Measurements from ENCODE around the gene CCDC15. TPM values are rescaled to one million over a fixed set of nuclear protein-coding genes. Genes with fewer than 3 reads are reported as not detected.
A peak's percentile ranks its signal among the peaks of the same experiment; 100 is the strongest.

The CCDC15 gene
- total RNA-seq, 5 donors from 2014 or later (not counting 1 experiment from before 2014, with no cell fraction given): 1.4 to 3.4 (median 2.1) TPM

DNA sequence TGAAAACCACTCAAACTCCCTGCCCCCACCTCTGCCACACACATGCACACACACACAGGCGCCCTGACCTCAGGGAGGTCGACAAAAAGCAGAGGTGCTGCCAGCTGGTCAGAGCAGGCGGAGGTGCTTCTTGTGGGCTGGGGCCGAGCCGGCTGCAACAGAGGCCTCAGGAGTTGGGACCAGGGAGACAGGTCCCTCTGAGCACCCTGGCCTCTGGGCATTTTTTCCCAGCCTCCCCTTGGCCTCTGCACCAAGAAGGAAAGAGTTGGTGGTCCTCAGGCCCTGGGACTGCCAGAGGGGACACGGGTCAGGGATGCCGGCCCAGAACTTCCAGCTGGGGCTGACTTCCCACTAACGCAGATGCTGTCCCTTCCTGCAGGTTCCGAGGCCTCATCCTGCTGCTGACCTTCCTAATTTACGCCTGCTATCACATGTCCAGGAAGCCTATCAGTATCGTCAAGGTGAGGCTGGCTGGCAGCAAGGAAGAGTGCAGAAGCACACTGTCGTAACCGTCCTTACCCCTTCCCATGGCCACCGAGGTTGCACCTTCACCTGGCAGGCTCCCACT, 122.5 kb downstream of the CCDC15 start:
- no peak overlapping the region for H3K4me3 ChIP-seq (ENCODE audit: control insufficient read depth in 1 of 2, extremely low read depth in 1 of 2, low read length in 1 of 2)
- no peaks in the 10 kb centered on the region for H3K4me1 Mint-ChIP-seq
- H3K27ac Mint-ChIP-seq: no peak overlapping the region
- no peaks in the 10 kb centered on the region for H3K36me3 ChIP-seq (ENCODE audit: control insufficient read depth in 2 of 2, extremely low read depth in 1 of 2, insufficient read depth in 1 of 2, low read length in 1 of 2)
- ATAC-seq (replicated peaks in 1 of 4) (no peak), DNase-seq (no peak)
- ChIA-PET POLR2A (no interaction called here), CTCF (no interaction called here)
- peaks cover 15 to 31% of the 10 kb centered on the region in 2 donors for H3K27me3 Mint-ChIP-seq
- H3K36me3 Mint-ChIP-seq: no peaks in the 10 kb centered on the region
- H3K27ac ChIP-seq (ENCODE audit: low read length): no peak overlapping the region
- no peaks in the 10 kb centered on the region for H3K9me3 Mint-ChIP-seq
- 86% methylated on average over 13 of the region's 14 CpGs for WGBS (ENCODE audit: insufficient coverage)
- peaks cover 0 to 52% of the 10 kb centered on the region in 2 experiments for H3K27me3 ChIP-seq (replicated peaks in 1 of 2; ENCODE audit: control insufficient read depth in 2 of 2, extremely low read depth in 1 of 2, insufficient read depth in 2 of 2, low read length in 1 of 2)
- no peaks in the 10 kb centered on the region for H3K4me1 ChIP-seq (ENCODE audit: control insufficient read depth in 1 of 2, extremely low read depth in 1 of 2, insufficient read depth in 2 of 2, low read length in 2 of 2)
- no peak overlapping the region for H3K4me3 Mint-ChIP-seq
- no peaks in the 10 kb centered on the region for H3K9me3 ChIP-seq

DNA sequence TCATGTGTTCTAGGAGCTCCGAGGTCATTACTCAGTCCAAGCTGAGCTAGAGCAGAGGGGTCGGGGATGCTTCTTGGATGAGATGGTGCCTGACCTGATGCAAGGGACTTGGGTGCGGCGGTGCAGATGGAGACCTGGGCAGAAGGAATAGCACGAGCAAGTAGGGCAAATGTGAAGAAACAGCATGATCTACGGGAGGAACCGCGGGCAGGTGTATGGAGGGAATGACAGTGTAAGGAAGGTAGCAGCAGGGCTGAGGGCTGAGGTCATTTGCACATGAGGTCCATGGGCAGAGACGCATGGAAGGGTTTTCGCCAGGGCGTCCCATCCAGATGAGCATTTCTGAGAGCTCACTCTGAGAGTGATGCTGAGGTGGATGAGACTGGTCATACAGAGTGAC, 124.0 kb downstream of the CCDC15 start:
- Mint-ChIP-seq H3K27ac (no peak overlapping the region), H3K27me3 (peaks cover 6 to 29% of the 10 kb centered on the region in 2 donors), H3K36me3 (no peaks in the 10 kb centered on the region), H3K4me1 (no peaks in the 10 kb centered on the region), H3K9me3 (no peaks in the 10 kb centered on the region), H3K4me3 (no peak overlapping the region)
- ChIA-PET CTCF (no interaction called here), POLR2A (no interaction called here)
- Histone ChIP-seq H3K4me1 (ENCODE audit: control insufficient read depth in 1 of 2, extremely low read depth in 1 of 2, insufficient read depth in 2 of 2, low read length in 2 of 2) (no peaks in the 10 kb centered on the region), H3K27me3 (replicated peaks in 1 of 2; ENCODE audit: control insufficient read depth in 2 of 2, extremely low read depth in 1 of 2, insufficient read depth in 2 of 2, low read length in 1 of 2) (peaks cover 0 to 48% of the 10 kb centered on the region in 2 experiments), H3K27ac (ENCODE audit: low read length) (no peak overlapping the region), H3K9me3 (no peaks in the 10 kb centered on the region), H3K4me3 (ENCODE audit: control insufficient read depth in 1 of 2, extremely low read depth in 1 of 2, low read length in 1 of 2) (no peak overlapping the region), H3K36me3 (ENCODE audit: control insufficient read depth in 2 of 2, extremely low read depth in 1 of 2, insufficient read depth in 1 of 2, low read length in 1 of 2) (no peaks in the 10 kb centered on the region)
- 94% methylated on average over 10 of the region's 11 CpGs for WGBS (ENCODE audit: insufficient coverage)
- no peak for DNase-seq
- ATAC-seq (replicated peaks in 1 of 4): no peak

DNA sequence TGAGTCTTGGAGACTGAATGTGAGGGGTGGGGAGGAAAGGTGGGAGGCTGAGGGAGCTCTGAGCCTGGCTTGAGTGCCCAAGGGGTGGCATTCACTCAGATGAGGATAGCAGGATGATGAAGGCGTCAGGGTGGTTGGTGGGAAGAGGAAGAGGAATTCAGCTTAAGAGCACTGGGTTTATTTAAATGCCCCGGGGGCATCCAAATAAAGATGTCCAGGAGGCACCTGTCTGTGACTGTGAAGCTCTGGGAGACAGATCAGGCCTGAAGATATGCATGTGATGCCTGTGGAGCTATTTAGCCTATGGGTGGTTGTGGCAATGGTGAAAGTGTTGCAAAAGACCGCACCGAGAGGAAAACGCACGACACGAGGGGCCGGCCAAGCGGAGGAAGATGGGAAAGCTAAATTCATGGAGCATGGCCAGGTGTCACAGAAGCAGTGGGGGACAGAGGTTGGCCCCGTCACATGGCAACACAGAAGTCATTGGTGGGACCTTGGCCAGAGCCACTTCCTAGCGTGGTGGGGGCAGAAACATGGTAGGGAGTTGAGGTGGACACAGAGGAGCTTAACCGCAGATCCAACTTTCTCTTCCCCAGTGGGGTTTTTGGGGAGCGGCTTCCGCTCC, 124.6 kb downstream of the CCDC15 start:
- DNase-seq: no peak
- ChIA-PET POLR2A (no interaction called here), CTCF (no interaction called here)
- Histone ChIP-seq H3K4me1 (ENCODE audit: control insufficient read depth in 1 of 2, extremely low read depth in 1 of 2, insufficient read depth in 2 of 2, low read length in 2 of 2) (no peaks in the 10 kb centered on the region), H3K36me3 (ENCODE audit: control insufficient read depth in 2 of 2, extremely low read depth in 1 of 2, insufficient read depth in 1 of 2, low read length in 1 of 2) (no peaks in the 10 kb centered on the region), H3K4me3 (ENCODE audit: control insufficient read depth in 1 of 2, extremely low read depth in 1 of 2, low read length in 1 of 2) (no peak overlapping the region), H3K27me3 (replicated peaks in 1 of 2; ENCODE audit: control insufficient read depth in 2 of 2, extremely low read depth in 1 of 2, insufficient read depth in 2 of 2, low read length in 1 of 2) (peaks cover 0 to 43% of the 10 kb centered on the region in 2 experiments), H3K9me3 (no peaks in the 10 kb centered on the region), H3K27ac (ENCODE audit: low read length) (no peak overlapping the region)
- ATAC-seq (replicated peaks in 1 of 4): no peak
- no peaks in the 10 kb centered on the region for H3K36me3 Mint-ChIP-seq
- H3K27me3 Mint-ChIP-seq: peaks cover 6 to 29% of the 10 kb centered on the region in 2 donors
- H3K27ac Mint-ChIP-seq: no peak overlapping the region
- H3K9me3 Mint-ChIP-seq: no peaks in the 10 kb centered on the region
- WGBS (ENCODE audit: insufficient coverage): 88% methylated on average over 13 of the region's 14 CpGs
- H3K4me3 Mint-ChIP-seq: no peak overlapping the region
- no peaks in the 10 kb centered on the region for H3K4me1 Mint-ChIP-seq

DNA sequence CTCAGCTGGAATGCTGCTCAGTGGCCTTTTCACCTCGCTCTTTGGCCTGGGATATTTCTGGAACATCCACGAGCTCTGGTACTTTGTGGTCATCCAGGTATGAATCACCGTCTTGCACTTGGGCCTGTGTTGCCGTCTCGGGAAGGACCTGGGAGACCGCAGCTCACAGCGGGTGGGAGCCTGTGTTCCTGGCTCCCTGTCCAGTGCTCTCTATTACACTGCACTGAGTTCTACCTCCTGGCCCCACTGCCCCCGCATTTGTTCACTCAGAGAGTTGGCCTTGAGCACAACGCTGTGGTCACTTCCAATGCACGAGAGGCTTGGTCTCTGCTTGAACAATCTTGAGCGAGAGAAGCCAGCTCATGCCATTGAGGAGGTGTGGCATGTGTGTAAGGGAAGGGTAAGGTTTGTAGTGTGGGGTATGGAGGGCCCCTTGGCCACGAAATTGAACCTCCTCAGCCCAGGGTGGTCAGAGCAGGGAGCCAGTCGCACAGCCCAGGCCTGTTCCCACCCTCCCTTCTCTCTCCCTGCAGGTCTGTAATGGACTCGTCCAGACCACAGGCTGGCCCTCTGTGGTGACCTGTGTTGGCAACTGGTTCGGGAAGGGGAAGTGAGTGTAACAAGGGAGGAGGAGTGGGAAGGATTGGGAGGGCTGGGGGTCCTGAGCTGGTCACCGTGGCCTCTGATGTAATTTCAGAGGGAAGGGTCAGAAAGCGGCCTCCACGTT, 125.3 kb downstream of the CCDC15 start:
- peaks cover 0 to 36% of the 10 kb centered on the region in 2 experiments for H3K27me3 ChIP-seq (replicated peaks in 1 of 2; ENCODE audit: control insufficient read depth in 2 of 2, extremely low read depth in 1 of 2, insufficient read depth in 2 of 2, low read length in 1 of 2)
- H3K27ac ChIP-seq (ENCODE audit: low read length): no peak overlapping the region
- no peaks in the 10 kb centered on the region for H3K36me3 ChIP-seq (ENCODE audit: control insufficient read depth in 2 of 2, extremely low read depth in 1 of 2, insufficient read depth in 1 of 2, low read length in 1 of 2)
- no peak overlapping the region for H3K4me3 ChIP-seq (ENCODE audit: control insufficient read depth in 1 of 2, extremely low read depth in 1 of 2, low read length in 1 of 2)
- Mint-ChIP-seq H3K4me1 (no peaks in the 10 kb centered on the region), H3K36me3 (no peaks in the 10 kb centered on the region), H3K9me3 (no peaks in the 10 kb centered on the region), H3K4me3 (no peak overlapping the region), H3K27me3 (peaks cover 6 to 25% of the 10 kb centered on the region in 2 donors), H3K27ac (no peak overlapping the region)
- no peaks in the 10 kb centered on the region for H3K4me1 ChIP-seq (ENCODE audit: control insufficient read depth in 1 of 2, extremely low read depth in 1 of 2, insufficient read depth in 2 of 2, low read length in 2 of 2)
- CTCF ChIA-PET: interaction anchor here in 1 of 2 donors (0.6 kb wide), 1 partner anchor 85 kb away, joined by 5 read pairs; the partner anchor contains the start of gene PKNOX2
- no peak for DNase-seq
- WGBS (ENCODE audit: insufficient coverage): 79% methylated on average over 14 of the region's 18 CpGs
- POLR2A ChIA-PET: no interaction called here
- ATAC-seq (replicated peaks in 1 of 4): no peak
- no peaks in the 10 kb centered on the region for H3K9me3 ChIP-seq

DNA sequence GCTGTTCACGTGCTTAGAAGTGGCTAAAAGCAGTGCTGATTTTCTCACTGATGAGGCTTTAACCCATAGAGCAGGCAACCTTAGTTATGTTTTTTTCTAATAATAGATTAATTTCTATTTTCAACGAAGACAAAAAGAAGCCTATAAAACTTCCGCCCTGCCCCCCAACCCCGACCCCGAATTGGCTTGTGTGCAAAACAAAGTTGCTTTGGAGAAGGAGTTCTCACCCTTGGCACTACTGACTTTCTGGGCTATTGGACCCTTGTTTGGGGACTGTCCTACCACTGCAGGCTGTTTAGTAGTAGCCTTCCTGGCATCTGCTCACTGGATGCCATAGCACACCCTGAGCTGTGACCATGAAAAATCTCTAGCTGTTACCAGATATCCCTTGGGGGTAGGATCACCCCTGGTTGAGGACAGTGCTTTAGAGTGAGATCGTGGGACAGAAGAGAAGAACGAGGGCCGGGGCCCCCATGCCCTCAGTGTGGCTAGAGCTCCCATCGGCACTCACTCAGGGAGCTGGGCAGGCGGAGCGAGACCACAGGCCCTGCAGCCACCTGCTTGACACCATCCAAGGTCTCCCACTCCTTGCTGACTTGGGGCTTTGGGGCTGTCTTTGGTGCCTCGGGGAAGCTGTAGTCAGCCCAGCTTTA, 126.0 kb downstream of the CCDC15 start:
- DNase-seq: no peak
- CTCF ChIA-PET: interaction anchor here in 1 of 2 donors (0.6 kb wide), 1 partner anchor 85 kb away, joined by 5 read pairs; the partner anchor contains the start of gene PKNOX2
- no peaks in the 10 kb centered on the region for H3K4me1 ChIP-seq (ENCODE audit: control insufficient read depth in 1 of 2, extremely low read depth in 1 of 2, insufficient read depth in 2 of 2, low read length in 2 of 2)

DNA sequence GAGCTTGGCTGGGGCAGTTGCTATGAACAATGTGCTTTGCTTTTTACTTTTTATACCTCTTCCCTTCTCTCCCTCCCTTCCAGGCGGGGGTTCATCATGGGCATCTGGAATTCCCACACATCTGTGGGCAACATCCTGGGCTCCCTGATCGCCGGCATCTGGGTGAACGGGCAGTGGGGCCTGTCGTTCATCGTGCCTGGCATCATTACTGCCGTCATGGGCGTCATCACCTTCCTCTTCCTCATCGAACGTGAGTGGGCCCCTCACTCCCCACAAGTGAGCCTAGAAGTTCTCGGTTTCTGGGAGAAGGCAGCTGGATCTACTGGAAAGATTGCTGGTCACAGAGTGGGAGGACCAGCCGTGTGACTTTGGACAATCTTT, 126.5 kb downstream of the CCDC15 start:
- Mint-ChIP-seq H3K4me3 (no peak overlapping the region), H3K4me1 (no peaks in the 10 kb centered on the region), H3K27me3 (peaks cover 6 to 22% of the 10 kb centered on the region in 2 donors), H3K36me3 (no peaks in the 10 kb centered on the region), H3K9me3 (no peaks in the 10 kb centered on the region), H3K27ac (peak overlapping the region in 1 of 2 donors; percentile 36)
- WGBS (ENCODE audit: insufficient coverage): 69% methylated on average over 3 of the region's 12 CpGs
- Histone ChIP-seq H3K36me3 (ENCODE audit: control insufficient read depth in 2 of 2, extremely low read depth in 1 of 2, insufficient read depth in 1 of 2, low read length in 1 of 2) (no peaks in the 10 kb centered on the region), H3K9me3 (no peaks in the 10 kb centered on the region), H3K4me1 (ENCODE audit: control insufficient read depth in 1 of 2, extremely low read depth in 1 of 2, insufficient read depth in 2 of 2, low read length in 2 of 2) (no peaks in the 10 kb centered on the region), H3K27me3 (replicated peaks in 1 of 2; ENCODE audit: control insufficient read depth in 2 of 2, extremely low read depth in 1 of 2, insufficient read depth in 2 of 2, low read length in 1 of 2) (peaks cover 0 to 25% of the 10 kb centered on the region in 2 experiments), H3K27ac (ENCODE audit: low read length) (no peak overlapping the region), H3K4me3 (ENCODE audit: control insufficient read depth in 1 of 2, extremely low read depth in 1 of 2, low read length in 1 of 2) (no peak overlapping the region)
- no peak for DNase-seq
- ChIA-PET CTCF (no interaction called here), POLR2A (interaction anchor here in 1 of 2 donors (0.7 kb wide), 1 partner anchor 19 kb away, joined by 3 read pairs; no protein-coding TSS in a partner anchor)
- ATAC-seq (replicated peaks in 1 of 4): no peak

More for the DNA sequence above, 126.0 kb downstream of the CCDC15 start:
- no peaks in the 10 kb centered on the region for H3K9me3 ChIP-seq
- ATAC-seq (replicated peaks in 1 of 4): no peak
- Mint-ChIP-seq H3K4me1 (no peaks in the 10 kb centered on the region), H3K27me3 (peaks cover 6 to 24% of the 10 kb centered on the region in 2 donors), H3K9me3 (no peaks in the 10 kb centered on the region), H3K4me3 (no peak overlapping the region), H3K36me3 (no peaks in the 10 kb centered on the region), H3K27ac (no peak overlapping the region)
- POLR2A ChIA-PET: no interaction called here
- no peak overlapping the region for H3K4me3 ChIP-seq (ENCODE audit: control insufficient read depth in 1 of 2, extremely low read depth in 1 of 2, low read length in 1 of 2)
- WGBS (ENCODE audit: insufficient coverage): 87% methylated on average over 6 of the region's 12 CpGs
- H3K27ac ChIP-seq (ENCODE audit: low read length): no peak overlapping the region
- peaks cover 0 to 30% of the 10 kb centered on the region in 2 experiments for H3K27me3 ChIP-seq (replicated peaks in 1 of 2; ENCODE audit: control insufficient read depth in 2 of 2, extremely low read depth in 1 of 2, insufficient read depth in 2 of 2, low read length in 1 of 2)
- H3K36me3 ChIP-seq (ENCODE audit: control insufficient read depth in 2 of 2, extremely low read depth in 1 of 2, insufficient read depth in 1 of 2, low read length in 1 of 2): no peaks in the 10 kb centered on the region
